ENCODE data around the gene NEDD9. TPM values are rescaled to one million over a fixed set of nuclear protein-coding genes. Genes with fewer than 3 reads are reported as not detected.

The NEDD9 gene
- total RNA-seq, 1 donor, result 29.8 TPM

GRCh38 chr6:11161031-11161956, 71.2 kb downstream of the NEDD9 start:
- no peak for DNase-seq (ENCODE audit: low read depth)
- H3K4me3 ChIP-seq (ENCODE audit: low read depth, low read length), result no peak overlapping the region
- TF ChIP-seq CTCF (IDR thresholded peaks at IDR 0.05; ENCODE audit: insufficient read depth, low read depth, low read length), result no peak

- H3K4me3 ChIP-seq (ENCODE audit: low read depth, low read length), result no peak overlapping the region
- DNase-seq (ENCODE audit: low read depth), result no peak
- TF ChIP-seq CTCF (IDR thresholded peaks at IDR 0.05; ENCODE audit: insufficient read depth, low read depth, low read length), result no peak
Observed at GRCh38 chr6:11160199-11160598, 72.3 kb downstream of the NEDD9 start.

GRCh38 chr6:11155589-11155988, 76.9 kb downstream of the NEDD9 start:
- no peak for TF ChIP-seq CTCF (IDR thresholded peaks at IDR 0.05; ENCODE audit: insufficient read depth, low read depth, low read length)
- H3K4me3 ChIP-seq (ENCODE audit: low read depth, low read length), result no peak overlapping the region
- DNase-seq (ENCODE audit: low read depth), result no peak

- no peak for TF ChIP-seq CTCF (IDR thresholded peaks at IDR 0.05; ENCODE audit: insufficient read depth, low read depth, low read length)
- no peak for DNase-seq (ENCODE audit: low read depth)
- H3K4me3 ChIP-seq (ENCODE audit: low read depth, low read length), result no peak overlapping the region
Observed at GRCh38 chr6:11153447-11153846, 79.0 kb downstream of the NEDD9 start.

- TF ChIP-seq CTCF (IDR thresholded peaks at IDR 0.05; ENCODE audit: insufficient read depth, low read depth, low read length), result no peak
- H3K4me3 ChIP-seq (ENCODE audit: low read depth, low read length), result no peak overlapping the region
- DNase-seq (ENCODE audit: low read depth), result no peak
Observed at GRCh38 chr6:11152581-11152980, 79.9 kb downstream of the NEDD9 start.

- TF ChIP-seq CTCF (IDR thresholded peaks at IDR 0.05; ENCODE audit: insufficient read depth, low read depth, low read length), result no peak
- no peak overlapping the region for H3K4me3 ChIP-seq (ENCODE audit: low read depth, low read length)
- DNase-seq (ENCODE audit: low read depth), result no peak
Observed at GRCh38 chr6:11151488-11151887, 81.0 kb downstream of the NEDD9 start.
